Spleen (tissue), 11 donors: ENCODE measurements around the gene ZBED3. TPM values are rescaled to one million over a fixed set of nuclear protein-coding genes. Genes with fewer than 3 reads are reported as not detected.

Experiments used
- DNase-seq: peaks from one replicate; pipeline ENCODE4 v3.0.0-alpha.2; 2020
- H3K27ac ChIP-seq, 8 donors: fragments of 200-600 bp; sonication (generic) in 7 of 8; 1 replicate in 4 of 8; 2 replicates in 4 of 8; pipeline versions ENCODE4 v1.5.0 to v1.8.0; 2016 to 2021; ENCODE audit warnings: inconsistent platforms in 4 of 8, mild to moderate bottlenecking in 4 of 8, moderate library complexity in 1 of 8
- H3K27me3 ChIP-seq, 7 donors: fragments of 200-600 bp; sonication (generic) in 6 of 7; replicated peaks in 1 of 7; 1 replicate in 4 of 7; 2 replicates in 3 of 7; pipeline versions ENCODE4 v1.5.0 to v1.8.0; 2016 to 2021; ENCODE audit warnings: inconsistent platforms in 3 of 7, mild to moderate bottlenecking in 1 of 7
- H3K36me3 ChIP-seq, 6 donors: fragments of 200-600 bp; sonication (generic) in 5 of 6; 1 replicate in 4 of 6; 2 replicates in 2 of 6; pipeline versions ENCODE4 v1.5.0 to v1.8.0; 2016 to 2021; ENCODE audit warnings: inconsistent platforms in 2 of 6
- H3K4me1 ChIP-seq, 6 donors: fragments of 200-600 bp; sonication (generic) in 5 of 6; 1 replicate in 3 of 6; 2 replicates in 3 of 6; pipeline versions ENCODE4 v1.5.0 to v1.8.0; 2016 to 2021; ENCODE audit warnings: inconsistent platforms in 3 of 6
- H3K4me3 ChIP-seq, 8 donors: fragments of 200-600 bp; sonication (generic) in 7 of 8; 1 replicate in 4 of 8; 2 replicates in 4 of 8; pipeline versions ENCODE4 v1.5.0 to v1.8.0; 2016 to 2021; ENCODE audit warnings: inconsistent platforms in 4 of 8, mild to moderate bottlenecking in 4 of 8, moderate library complexity in 2 of 8
- H3K9me3 ChIP-seq, 8 donors: fragments of 200-600 bp; sonication (generic) in 7 of 8; 1 replicate in 4 of 8; 2 replicates in 4 of 8; pipeline versions ENCODE4 v1.5.0 to v1.8.0; 2016 to 2021; ENCODE audit warnings: inconsistent platforms in 4 of 8
- POLR2A ChIP-seq, 3 donors: fragments of 450-650 bp; IDR thresholded peaks; one replicate each; pipeline ENCODE4 v1.5.1; 2017; ENCODE audit warnings: antibody characterized with exemption in 3 of 3, mild to moderate bottlenecking in 1 of 3
- POLR2AphosphoS5 ChIP-seq, 3 donors: sonication (generic); formaldehyde crosslinking; IDR thresholded peaks; one replicate each; pipeline ENCODE4 v1.5.1; 2017; ENCODE audit warnings: antibody characterized with exemption in 3 of 3
- WGBS, 5 donors: extraction: QIAGEN DNeasy Blood & Tissue Kit in 3 of 5; methylation state at CpG; one replicate each; pipeline versions ENCODE4 v1.1.5 to v1.1.7; 2013 to 2018; 5-methylcytosine and 5-hydroxymethylcytosine counted together
- intact Hi-C: fragments of 100-400 bp; cut with DNase I; formaldehyde crosslinking; loops from one replicate; pipeline ENCODE4 v1.15.0; 2023; ENCODE audit warnings: low total_unique reads
- polyA plus RNA-seq, 3 donors: library from polyadenylated mRNA; stranded (reverse); fragments of 200-250 nt; gene quantifications; one replicate each; pipeline ENCODE4 v1.2.1, GENCODE V29; 2013
- total RNA-seq, 7 donors: library from RNA; depleted of rRNA in 3 of 7; stranded (reverse); fragments of >200 nt in 3 of 7; fragmentation: NEBNext Ultra II Directional in 4 of 7; extraction: Animal tissue kit (Norgen Biotek cat#: 25700) in 4 of 7; gene quantifications; one replicate each; pipeline versions ENCODE4 v1.1.0 to v1.2.1, GENCODE V29; 2016 to 2021
- TF ChIP-seq, protein P1 (sequence below), 11 experiments: fragments of 200-600 bp in 7 of 11; fragments of 450-650 bp in 4 of 11; sonication (generic) in 4 of 11; IDR thresholded peaks in 8 of 11; conservative IDR thresholded peaks in 3 of 11; 1 replicate in 7 of 11; 2 replicates in 4 of 11; pipeline versions ENCODE4 v1.4.0 to v1.8.0; 2016 to 2021; ENCODE audit warnings: antibody characterized with exemption in 11 of 11, inconsistent platforms in 4 of 11, mild to moderate bottlenecking in 1 of 11
- donor health status: healthy with polysubstance abuse.
- donor health status: DM: no; HTN: no; CAD: no; lungs with moderate emphysema.
- donor health status: DM: no; HTN: no; CAD: no.
- donor health status: Bipolar disorder and iron deficiency.
- donor health status: healthy.
- donor health status: DM: no; HTN: no; CAD: no.
- donor health status: DM: yes; HTN: yes; CAD: no.

The ZBED3 gene
- total and polyA plus RNA-seq, 10 donors: 1.6 to 13.8 (median 5.8) TPM

- Histone ChIP-seq H3K4me3 (peak overlapping the region in 4 of 8 donors; percentile 88 to 94 (median 93)), H3K36me3 (peaks cover 0 to 33% (median 17%) of the 10 kb centered on the region in 6 donors), H3K4me1 (peaks cover 7 to 44% (median 36%) of the 10 kb centered on the region in 6 donors), H3K9me3 (peaks cover 0 to 17% (median 15%) of the 10 kb centered on the region in 8 donors), H3K27me3 (no peaks in the 10 kb centered on the region), H3K27ac (no peak overlapping the region)
- intact Hi-C loops: no loop called here
- DNase-seq: no peak
- WGBS, 5 donors: 46 to 63% (median 61%) methylated on average over 3 of the region's 3 CpGs
- no peak for TF ChIP-seq POLR2A (IDR thresholded peaks at IDR 0.05)
- no peak for TF ChIP-seq POLR2AphosphoS5 (IDR thresholded peaks at IDR 0.05)
- TF ChIP-seq, protein P1, sequence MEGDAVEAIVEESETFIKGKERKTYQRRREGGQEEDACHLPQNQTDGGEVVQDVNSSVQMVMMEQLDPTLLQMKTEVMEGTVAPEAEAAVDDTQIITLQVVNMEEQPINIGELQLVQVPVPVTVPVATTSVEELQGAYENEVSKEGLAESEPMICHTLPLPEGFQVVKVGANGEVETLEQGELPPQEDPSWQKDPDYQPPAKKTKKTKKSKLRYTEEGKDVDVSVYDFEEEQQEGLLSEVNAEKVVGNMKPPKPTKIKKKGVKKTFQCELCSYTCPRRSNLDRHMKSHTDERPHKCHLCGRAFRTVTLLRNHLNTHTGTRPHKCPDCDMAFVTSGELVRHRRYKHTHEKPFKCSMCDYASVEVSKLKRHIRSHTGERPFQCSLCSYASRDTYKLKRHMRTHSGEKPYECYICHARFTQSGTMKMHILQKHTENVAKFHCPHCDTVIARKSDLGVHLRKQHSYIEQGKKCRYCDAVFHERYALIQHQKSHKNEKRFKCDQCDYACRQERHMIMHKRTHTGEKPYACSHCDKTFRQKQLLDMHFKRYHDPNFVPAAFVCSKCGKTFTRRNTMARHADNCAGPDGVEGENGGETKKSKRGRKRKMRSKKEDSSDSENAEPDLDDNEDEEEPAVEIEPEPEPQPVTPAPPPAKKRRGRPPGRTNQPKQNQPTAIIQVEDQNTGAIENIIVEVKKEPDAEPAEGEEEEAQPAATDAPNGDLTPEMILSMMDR (IDR thresholded peaks at IDR 0.05 in 8 of 11, conservative IDR thresholded peaks at IDR 0.05 in 3 of 11): no peak
Measured at GRCh38 chr5:77031891-77032290, 55.2 kb downstream of the ZBED3 start.

GRCh38 chr5:77030097-77031071 is 56.7 kb downstream of the ZBED3 start, which contains the start of gene AGGF1:
TSS of gene AGGF1 (plus strand) at chr5:77030404. CDS start at chr5:77030767, 363 bp downstream.
- Histone ChIP-seq H3K36me3 (peaks cover 0 to 18% (median 3%) of the 10 kb centered on the region in 6 donors), H3K4me1 (peaks cover 7 to 44% (median 36%) of the 10 kb centered on the region in 6 donors), H3K4me3 (peak within 1 kb of the TSS; percentile 62 to 96 (median 90)), H3K27me3 (no peaks in the 10 kb centered on the region), H3K9me3 (peaks cover 0 to 17% (median 15%) of the 10 kb centered on the region in 8 donors), H3K27ac (peak within 1 kb of the TSS; percentile 67 to 96 (median 92))
- DNase-seq: peak; percentile 98
- WGBS, 5 donors: 0 to 1% (median 1%) methylated on average over 70 to 82 of the region's 82 CpGs
- TF ChIP-seq, protein P1 (IDR thresholded peaks at IDR 0.05 in 8 of 11, conservative IDR thresholded peaks at IDR 0.05 in 3 of 11): peak in 1 of 11 experiments; percentile 19
- peak; percentile 94 to 96 (median 96) for TF ChIP-seq POLR2AphosphoS5 (IDR thresholded peaks at IDR 0.05)
- peak in 1 of 3 donors; percentile 30 for TF ChIP-seq POLR2A (IDR thresholded peaks at IDR 0.05)
- intact Hi-C loops: no loop called here

DNA sequence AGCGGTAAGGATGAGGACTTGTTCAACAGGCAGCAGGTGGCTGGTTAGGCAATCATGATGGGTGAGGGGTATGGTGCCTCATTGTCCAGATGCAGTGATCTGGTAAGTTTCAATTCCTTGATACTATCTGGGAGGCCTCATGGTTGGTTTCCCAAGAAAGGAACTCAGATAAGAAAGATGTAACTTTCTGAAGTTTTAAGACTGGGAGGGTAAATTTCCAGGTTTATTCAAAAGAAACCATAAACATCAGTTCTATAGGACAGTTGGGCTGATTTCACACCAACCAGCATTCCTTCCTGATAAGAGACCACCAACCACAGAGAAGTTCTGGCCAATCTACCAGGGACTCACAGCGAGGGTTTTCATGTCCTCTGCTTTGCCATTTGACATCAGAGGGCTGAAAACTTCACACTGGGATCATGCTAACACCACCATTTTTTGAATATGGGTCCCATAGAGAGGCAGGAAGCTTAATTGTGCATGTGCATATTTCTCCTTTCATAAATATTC is 57.7 kb downstream of the ZBED3 start:
- Histone ChIP-seq H3K9me3 (peaks cover 0 to 17% (median 15%) of the 10 kb centered on the region in 8 donors), H3K27me3 (no peaks in the 10 kb centered on the region), H3K4me3 (peak overlapping the region in 6 of 8 donors; percentile 70 to 96 (median 93)), H3K4me1 (peaks cover 7 to 44% (median 36%) of the 10 kb centered on the region in 6 donors), H3K36me3 (peaks cover 0 to 8% (median 0%) of the 10 kb centered on the region in 6 donors), H3K27ac (peak overlapping the region in 6 of 8 donors; percentile 91 to 96 (median 93))
- 86 to 95% (median 90%) methylated on average over 2 of the region's 2 CpGs for WGBS, 5 donors
- intact Hi-C loops: no loop called here
- no peak for DNase-seq
- TF ChIP-seq POLR2A (IDR thresholded peaks at IDR 0.05) (no peak), POLR2AphosphoS5 (IDR thresholded peaks at IDR 0.05) (no peak)
- TF ChIP-seq, protein P1 (IDR thresholded peaks at IDR 0.05 in 8 of 11, conservative IDR thresholded peaks at IDR 0.05 in 3 of 11): no peak
